Body of pancreas (tissue), 4 donors: ENCODE data around the gene BRF1.

ENCODE experiments used
- POLR2A ChIP-seq, 3 donors: fragments of 450-650 bp; IDR thresholded peaks; one replicate each; pipeline ENCODE4 v1.6.1; 2016; ENCODE audit warnings: antibody characterized with exemption in 3 of 3, mild to moderate bottlenecking in 2 of 3
- TF ChIP-seq, protein P1 (sequence below), 7 experiments: fragments of 450-650 bp in 4 of 7; fragments of 200-600 bp in 3 of 7; sonication (generic) in 3 of 7; IDR thresholded peaks; one replicate each; pipeline ENCODE4 v1.5.1; 2016 to 2019; ENCODE audit warnings: antibody characterized with exemption in 7 of 7

DNA sequence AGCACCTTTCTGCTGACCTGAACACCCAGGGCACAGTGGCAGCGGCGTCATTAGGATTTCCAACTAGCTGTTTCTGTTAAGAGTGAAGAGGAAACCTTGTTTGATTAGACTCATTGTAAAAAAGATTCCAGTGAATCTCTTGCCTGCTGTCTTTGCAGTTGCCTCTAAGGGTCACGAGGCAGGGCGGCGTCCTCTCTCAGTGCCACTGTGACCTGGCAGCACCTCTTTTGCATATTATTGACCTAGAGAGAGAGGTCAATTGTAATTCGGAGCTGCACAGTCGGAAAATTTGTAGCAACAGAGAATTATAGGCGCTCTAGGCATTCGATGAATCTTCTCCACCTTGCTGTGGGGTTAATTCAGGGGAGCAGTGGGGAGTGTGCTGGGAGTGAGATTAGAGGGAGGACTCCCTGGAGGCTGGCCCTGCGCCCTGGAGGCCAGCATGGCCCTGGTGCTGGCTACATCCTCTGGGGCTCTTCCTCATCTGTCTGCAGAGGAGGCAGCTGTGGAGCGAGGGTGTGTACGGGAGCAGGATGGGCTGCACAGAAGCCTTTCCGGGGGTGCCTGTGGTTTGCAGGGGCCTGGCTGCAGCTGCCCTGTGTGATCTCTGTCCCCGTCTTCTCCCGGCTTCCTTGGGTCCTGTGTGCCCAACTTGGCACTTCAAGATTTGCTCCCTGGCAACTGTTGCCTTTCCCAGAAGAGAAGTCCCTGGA is 28.0 kb upstream of the BRF1 start:
- TF ChIP-seq, protein P1, sequence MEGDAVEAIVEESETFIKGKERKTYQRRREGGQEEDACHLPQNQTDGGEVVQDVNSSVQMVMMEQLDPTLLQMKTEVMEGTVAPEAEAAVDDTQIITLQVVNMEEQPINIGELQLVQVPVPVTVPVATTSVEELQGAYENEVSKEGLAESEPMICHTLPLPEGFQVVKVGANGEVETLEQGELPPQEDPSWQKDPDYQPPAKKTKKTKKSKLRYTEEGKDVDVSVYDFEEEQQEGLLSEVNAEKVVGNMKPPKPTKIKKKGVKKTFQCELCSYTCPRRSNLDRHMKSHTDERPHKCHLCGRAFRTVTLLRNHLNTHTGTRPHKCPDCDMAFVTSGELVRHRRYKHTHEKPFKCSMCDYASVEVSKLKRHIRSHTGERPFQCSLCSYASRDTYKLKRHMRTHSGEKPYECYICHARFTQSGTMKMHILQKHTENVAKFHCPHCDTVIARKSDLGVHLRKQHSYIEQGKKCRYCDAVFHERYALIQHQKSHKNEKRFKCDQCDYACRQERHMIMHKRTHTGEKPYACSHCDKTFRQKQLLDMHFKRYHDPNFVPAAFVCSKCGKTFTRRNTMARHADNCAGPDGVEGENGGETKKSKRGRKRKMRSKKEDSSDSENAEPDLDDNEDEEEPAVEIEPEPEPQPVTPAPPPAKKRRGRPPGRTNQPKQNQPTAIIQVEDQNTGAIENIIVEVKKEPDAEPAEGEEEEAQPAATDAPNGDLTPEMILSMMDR (IDR thresholded peaks at IDR 0.05): no peak
- no peak for TF ChIP-seq POLR2A (IDR thresholded peaks at IDR 0.05)
